H9 (cell line): Measurements from ENCODE around the gene VKORC1. TPM values are rescaled to one million over a fixed set of nuclear protein-coding genes. Genes with fewer than 3 reads are reported as not detected.

Source experiments
- DNase-seq: peaks from one replicate; pipeline ENCODE4 v3.0.0-alpha.2; 2017
- H2AFZ ChIP-seq: one replicate; pipeline ENCODE4 v1.6.1; 2013; ENCODE audit warnings: mild to moderate bottlenecking, low read length, control low read depth, moderate library complexity
- H2AK5ac ChIP-seq: 2 replicates; pipeline ENCODE4 v1.6.1; 2013; ENCODE audit warnings: low read length, control low read depth, mixed read lengths; ENCODE audit not compliant: insufficient read length
- H2BK120ac ChIP-seq: one replicate; pipeline ENCODE4 v1.6.1; 2013; ENCODE audit warnings: low read depth, mild to moderate bottlenecking, low read length, control low read depth, inconsistent platforms; ENCODE audit not compliant: poor library complexity, severe bottlenecking
- H2BK12ac ChIP-seq: 2 replicates; pipeline ENCODE4 v1.6.1; 2013; ENCODE audit warnings: low read length, control low read depth, mixed read lengths, low read depth; ENCODE audit not compliant: insufficient read length
- H2BK15ac ChIP-seq: 2 replicates; pipeline ENCODE4 v1.6.1; 2013; ENCODE audit warnings: low read depth, low read length, control low read depth
- H2BK20ac ChIP-seq: one replicate; pipeline ENCODE4 v1.6.1; 2013; ENCODE audit warnings: low read depth, mild to moderate bottlenecking, low read length, control low read depth, inconsistent platforms; ENCODE audit not compliant: poor library complexity, severe bottlenecking
- H2BK5ac ChIP-seq: 2 replicates; pipeline ENCODE4 v1.6.1; 2013; ENCODE audit warnings: low read length, control low read depth, mixed read lengths; ENCODE audit not compliant: insufficient read length
- H3K14ac ChIP-seq: 2 replicates; pipeline ENCODE4 v1.6.1; 2013; ENCODE audit warnings: low read length, control low read depth; ENCODE audit not compliant: insufficient read depth
- H3K18ac ChIP-seq: 2 replicates; pipeline ENCODE4 v1.6.1; 2013; ENCODE audit warnings: low read depth, mild to moderate bottlenecking, mixed read lengths, low read length, control low read depth; ENCODE audit not compliant: insufficient read length
- H3K23ac ChIP-seq: 2 replicates; pipeline ENCODE4 v1.6.1; 2013; ENCODE audit warnings: low read length, control low read depth, mixed read lengths, low read depth; ENCODE audit not compliant: insufficient read length
- H3K23me2 ChIP-seq: 2 replicates; pipeline ENCODE4 v1.6.1; 2013; ENCODE audit warnings: low read depth, mild to moderate bottlenecking, mixed read lengths, low read length, control low read depth; ENCODE audit not compliant: insufficient read length, poor library complexity, severe bottlenecking
- H3K27ac ChIP-seq: 2 replicates; pipeline ENCODE4 v1.5.1; 2013; ENCODE audit warnings: low read length, control low read depth, mixed read lengths, low read depth; ENCODE audit not compliant: insufficient read length
- H3K27me3 ChIP-seq: 2 replicates; pipeline ENCODE4 v1.6.1; 2013; ENCODE audit warnings: low read length, control low read depth, inconsistent platforms; ENCODE audit not compliant: insufficient read depth
- H3K4ac ChIP-seq: 2 replicates; pipeline ENCODE4 v1.6.1; 2013; ENCODE audit warnings: low read depth, mild to moderate bottlenecking, control low read depth, inconsistent platforms, low read length, moderate library complexity
- H3K4me1 ChIP-seq: 2 replicates; pipeline ENCODE4 v1.6.1; 2013; ENCODE audit warnings: low read length, control low read depth, inconsistent platforms; ENCODE audit not compliant: insufficient read depth
- H3K4me2 ChIP-seq: 2 replicates; pipeline ENCODE4 v1.6.1; 2013; ENCODE audit warnings: low read length, control low read depth, mixed read lengths; ENCODE audit not compliant: insufficient read length, insufficient read depth
- H3K56ac ChIP-seq: 2 replicates; pipeline ENCODE4 v1.6.1; 2013; ENCODE audit warnings: low read depth, mild to moderate bottlenecking, mixed read lengths, low read length, control low read depth; ENCODE audit not compliant: insufficient read length
- H3K79me1 ChIP-seq: 2 replicates; pipeline ENCODE4 v1.6.1; 2013; ENCODE audit warnings: low read depth, mild to moderate bottlenecking, moderate library complexity, low read length, control low read depth, inconsistent platforms; ENCODE audit not compliant: insufficient read depth, poor library complexity, severe bottlenecking
- H3K79me2 ChIP-seq: 2 replicates; pipeline ENCODE4 v1.6.1; 2013; ENCODE audit warnings: low read length, control low read depth, inconsistent platforms; ENCODE audit not compliant: insufficient read depth
- H3K9ac ChIP-seq: 2 replicates; pipeline ENCODE4 v1.6.1; 2013; ENCODE audit warnings: low read length, control low read depth, mixed read lengths; ENCODE audit not compliant: insufficient read length; ENCODE audit errors: extremely low read depth
- H3K9me3 ChIP-seq: one replicate; pipeline ENCODE4 v1.6.1; 2013; ENCODE audit warnings: low read depth, low read length, inconsistent platforms; ENCODE audit not compliant: control insufficient read depth
- H3T11ph ChIP-seq: one replicate; pipeline ENCODE4 v1.6.1; 2013; ENCODE audit warnings: mild to moderate bottlenecking, low read length, control low read depth, inconsistent platforms
- H4K20me1 ChIP-seq: one replicate; pipeline ENCODE4 v1.6.1; 2013; ENCODE audit not compliant: control insufficient read depth, insufficient read length, insufficient read depth
- H4K5ac ChIP-seq: 2 replicates; pipeline ENCODE4 v1.6.1; 2013; ENCODE audit warnings: low read depth, mild to moderate bottlenecking, mixed read lengths, low read length, control low read depth; ENCODE audit not compliant: insufficient read length
- H4K8ac ChIP-seq: replicated peaks from 2 replicates; pipeline ENCODE4 v1.6.1; 2013; ENCODE audit warnings: low read length, control low read depth, mixed read lengths, low read depth; ENCODE audit not compliant: insufficient read length
- H4K91ac ChIP-seq: 2 replicates; pipeline ENCODE4 v1.6.1; 2013; ENCODE audit warnings: low read depth, mild to moderate bottlenecking, moderate library complexity, mixed read lengths, low read length, control low read depth; ENCODE audit not compliant: insufficient read length
- H3K27ac Mint-ChIP-seq, 3 experiments: 2 replicates in 2 of 3; 3 replicates in 1 of 3; pipeline ENCODE4 v1.8.0; 2020 to 2021; ENCODE audit warnings: mixed read lengths in 3 of 3, mild to moderate bottlenecking in 1 of 3, moderate library complexity in 1 of 3
- H3K27me3 Mint-ChIP-seq: 2 replicates; pipeline ENCODE4 v1.8.0; 2021; ENCODE audit warnings: low read depth, mild to moderate bottlenecking, moderate library complexity, mixed read lengths
- H3K36me3 Mint-ChIP-seq, 3 experiments: 2 replicates in 2 of 3; 3 replicates in 1 of 3; pipeline ENCODE4 v1.8.0; 2020 to 2021; ENCODE audit warnings: low read depth in 3 of 3, mixed read lengths in 3 of 3; ENCODE audit not compliant: insufficient read depth in 1 of 3
- H3K4me1 Mint-ChIP-seq, 2 experiments: 2 replicates each; pipeline ENCODE4 v1.8.0; 2020; ENCODE audit warnings: mixed read lengths in 2 of 2
- H3K4me3 Mint-ChIP-seq, 2 experiments: 2 replicates in 1 of 2; 3 replicates in 1 of 2; pipeline ENCODE4 v1.8.0; 2020 to 2021; ENCODE audit warnings: mild to moderate bottlenecking in 2 of 2, mixed read lengths in 2 of 2, moderate library complexity in 1 of 2
- H3K9me3 Mint-ChIP-seq, 2 experiments: 2 replicates in 1 of 2; 3 replicates in 1 of 2; pipeline ENCODE4 v1.8.0; 2020; ENCODE audit warnings: mild to moderate bottlenecking in 2 of 2, mixed read lengths in 2 of 2, moderate library complexity in 1 of 2
- WGBS: extraction: QIAGEN DNeasy Blood & Tissue Kit; methylation state at CpG from one replicate; pipeline ENCODE4 v1.1.7; 2013; ENCODE audit warnings: missing lambda C conversion rate, low lambda C conversion rate, mixed read lengths; ENCODE audit not compliant: insufficient read length; ENCODE audit errors: extremely low coverage; 5-methylcytosine and 5-hydroxymethylcytosine counted together
- total RNA-seq: library from RNA; stranded (reverse); gene quantifications from 2 replicates; pipeline ENCODE4 v1.2.1, GENCODE V29; 2021
- TF ChIP-seq, protein P1 (sequence below): fragments of 200-600 bp; sonication (generic); conservative IDR thresholded peaks from 3 replicates; pipeline ENCODE4 v1.8.0; 2021; ENCODE audit warnings: antibody characterized with exemption, mild to moderate bottlenecking

Gene VKORC1
- total RNA-seq, 1 experiment from 2014 or later = 93.9 TPM

DNA sequence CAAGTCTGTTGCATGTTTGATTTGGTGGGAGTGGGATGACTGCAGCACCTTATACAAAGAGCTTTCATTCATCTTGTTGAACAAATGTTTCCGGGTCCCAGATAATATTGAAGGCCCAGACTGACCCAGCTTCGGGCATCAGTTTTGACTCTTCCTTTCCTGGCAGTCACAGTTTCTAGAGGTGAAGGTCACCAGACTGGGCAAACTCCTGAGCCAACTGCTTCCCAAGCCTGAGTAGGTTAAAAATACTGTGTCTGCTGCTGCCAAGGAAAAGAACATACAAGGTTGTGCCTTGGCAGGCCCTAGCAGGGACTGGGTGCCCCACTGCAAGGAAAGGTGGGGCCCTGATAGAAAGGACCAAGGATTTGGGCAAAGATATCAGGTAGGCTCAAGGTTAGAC, 18.1 kb upstream of the VKORC1 start:
- Mint-ChIP-seq H3K27me3 (no peaks in the 10 kb centered on the region; the same call in 1 of the 2 replicates), H3K36me3 (peaks cover 19 to 41% (median 33%) of the 10 kb centered on the region in 3 experiments), H3K27ac (no peak overlapping the region; a peak in 1 of 7 replicates), H3K9me3 (no peaks in the 10 kb centered on the region), H3K4me3 (no peak overlapping the region), H3K4me1 (peaks cover 4 to 7% of the 10 kb centered on the region in 2 experiments)
- peaks cover 1% of the 10 kb centered on the region; the same call in 1 of the 2 replicates for H3K79me2 ChIP-seq
- H4K8ac ChIP-seq = no peak overlapping the region
- no peaks in the 10 kb centered on the region for H3K79me1 ChIP-seq
- H3K18ac ChIP-seq = no peak overlapping the region
- no peak overlapping the region for H4K91ac ChIP-seq
- WGBS = no CpG with 5 or more reads among the region's 2 CpGs
- no peak overlapping the region for H3K9ac ChIP-seq
- H2BK15ac ChIP-seq = no peak overlapping the region
- no peak overlapping the region for H2BK120ac ChIP-seq
- H3K4me2 ChIP-seq = no peak overlapping the region
- H3K23ac ChIP-seq = no peak overlapping the region
- H3K4me1 ChIP-seq = no peaks in the 10 kb centered on the region
- no peak overlapping the region for H3K56ac ChIP-seq
- no peak overlapping the region for H2BK20ac ChIP-seq
- H2BK12ac ChIP-seq = no peak overlapping the region
- H4K5ac ChIP-seq = no peak overlapping the region
- H2AK5ac ChIP-seq = no peak overlapping the region
- H3K4ac ChIP-seq = no peak overlapping the region
- H4K20me1 ChIP-seq = no peaks in the 10 kb centered on the region
- no peak overlapping the region for H3K27ac ChIP-seq
- H3T11ph ChIP-seq = no peak overlapping the region
- H3K27me3 ChIP-seq = no peaks in the 10 kb centered on the region; the same call in 1 of the 2 replicates
- no peaks in the 10 kb centered on the region for H3K9me3 ChIP-seq
- H2BK5ac ChIP-seq = no peak overlapping the region
- no peak overlapping the region for H3K14ac ChIP-seq
- no peak for DNase-seq
- peaks cover 8% of the 10 kb centered on the region for H3K23me2 ChIP-seq
- H2AFZ ChIP-seq = no peak overlapping the region
- TF ChIP-seq, protein P1, sequence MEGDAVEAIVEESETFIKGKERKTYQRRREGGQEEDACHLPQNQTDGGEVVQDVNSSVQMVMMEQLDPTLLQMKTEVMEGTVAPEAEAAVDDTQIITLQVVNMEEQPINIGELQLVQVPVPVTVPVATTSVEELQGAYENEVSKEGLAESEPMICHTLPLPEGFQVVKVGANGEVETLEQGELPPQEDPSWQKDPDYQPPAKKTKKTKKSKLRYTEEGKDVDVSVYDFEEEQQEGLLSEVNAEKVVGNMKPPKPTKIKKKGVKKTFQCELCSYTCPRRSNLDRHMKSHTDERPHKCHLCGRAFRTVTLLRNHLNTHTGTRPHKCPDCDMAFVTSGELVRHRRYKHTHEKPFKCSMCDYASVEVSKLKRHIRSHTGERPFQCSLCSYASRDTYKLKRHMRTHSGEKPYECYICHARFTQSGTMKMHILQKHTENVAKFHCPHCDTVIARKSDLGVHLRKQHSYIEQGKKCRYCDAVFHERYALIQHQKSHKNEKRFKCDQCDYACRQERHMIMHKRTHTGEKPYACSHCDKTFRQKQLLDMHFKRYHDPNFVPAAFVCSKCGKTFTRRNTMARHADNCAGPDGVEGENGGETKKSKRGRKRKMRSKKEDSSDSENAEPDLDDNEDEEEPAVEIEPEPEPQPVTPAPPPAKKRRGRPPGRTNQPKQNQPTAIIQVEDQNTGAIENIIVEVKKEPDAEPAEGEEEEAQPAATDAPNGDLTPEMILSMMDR = no peak
